Measurements from ENCODE around the gene HRH1.

GRCh38 chr3:11310258-11310657 is 156.0 kb downstream of the HRH1 start:
- TF ChIP-seq CTCF (IDR thresholded peaks at IDR 0.05; ENCODE audit: insufficient read depth, low read length, poor library complexity, severe bottlenecking): no peak
- TF ChIP-seq EZH2phosphoT487 (conservative IDR thresholded peaks at IDR 0.05; ENCODE audit: low read length): no peak
